CD4-positive, alpha-beta T cell treated with Interleukin-17A for 1 hour (primary cell): Measurements from ENCODE around the gene MEX3B.
"Not testable (repeated sequence)": the region's sequence is repeated elsewhere in the genome, so short reads cannot be mapped to it uniquely, and the experiment has no call there.

ENCODE experiments used
- DNase-seq: peaks from one replicate; pipeline ENCODE4 v3.0.0-alpha.2; 2020

The MEX3B gene

DNA sequence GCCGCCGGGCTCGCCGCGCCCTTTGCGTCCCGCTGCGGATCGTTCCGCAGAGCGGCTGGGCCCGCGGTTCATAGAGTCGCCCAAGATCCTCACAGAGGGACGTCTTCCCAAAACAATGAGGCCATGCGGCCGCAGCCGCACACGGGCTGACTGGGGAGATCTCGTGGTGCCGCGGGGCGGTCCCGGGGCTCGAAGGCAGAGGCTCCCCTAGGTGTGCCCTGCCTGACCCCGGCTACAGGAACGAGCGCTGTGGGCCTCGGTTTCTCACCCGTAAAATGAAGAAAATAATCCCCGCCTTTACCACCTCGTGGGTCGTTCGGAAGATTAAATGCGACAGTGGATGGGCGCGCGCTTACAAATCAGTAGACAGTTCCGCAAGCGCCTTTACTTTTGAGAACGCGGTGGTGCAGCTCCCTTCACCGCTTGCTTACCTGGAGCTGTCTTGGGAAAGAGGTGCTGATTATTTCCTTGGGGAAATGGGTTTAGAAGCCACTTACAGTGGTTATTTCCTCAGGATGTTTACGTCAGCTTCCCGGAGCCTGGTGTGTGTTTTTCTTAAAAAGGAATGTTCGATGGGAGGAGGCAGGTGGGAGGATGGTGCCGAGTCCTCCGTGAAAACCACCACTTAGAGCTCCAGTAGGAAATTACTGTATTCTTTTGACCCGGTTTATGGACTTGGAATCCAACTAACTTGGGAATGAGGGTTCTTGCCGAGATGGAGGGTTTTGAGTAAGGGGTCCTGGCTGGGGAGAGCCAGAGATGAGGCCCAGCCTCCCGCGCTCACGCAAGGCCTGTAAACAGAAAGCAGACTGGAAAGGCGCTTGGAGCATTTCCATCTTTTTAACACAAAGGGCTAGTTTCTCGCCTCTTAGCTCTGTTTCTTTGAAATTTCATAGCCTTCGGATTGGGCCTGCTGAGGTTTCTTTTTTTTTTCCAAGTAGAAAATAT, 1.9 kb upstream of the MEX3B start:
- peak; percentile 5 for DNase-seq

DNA sequence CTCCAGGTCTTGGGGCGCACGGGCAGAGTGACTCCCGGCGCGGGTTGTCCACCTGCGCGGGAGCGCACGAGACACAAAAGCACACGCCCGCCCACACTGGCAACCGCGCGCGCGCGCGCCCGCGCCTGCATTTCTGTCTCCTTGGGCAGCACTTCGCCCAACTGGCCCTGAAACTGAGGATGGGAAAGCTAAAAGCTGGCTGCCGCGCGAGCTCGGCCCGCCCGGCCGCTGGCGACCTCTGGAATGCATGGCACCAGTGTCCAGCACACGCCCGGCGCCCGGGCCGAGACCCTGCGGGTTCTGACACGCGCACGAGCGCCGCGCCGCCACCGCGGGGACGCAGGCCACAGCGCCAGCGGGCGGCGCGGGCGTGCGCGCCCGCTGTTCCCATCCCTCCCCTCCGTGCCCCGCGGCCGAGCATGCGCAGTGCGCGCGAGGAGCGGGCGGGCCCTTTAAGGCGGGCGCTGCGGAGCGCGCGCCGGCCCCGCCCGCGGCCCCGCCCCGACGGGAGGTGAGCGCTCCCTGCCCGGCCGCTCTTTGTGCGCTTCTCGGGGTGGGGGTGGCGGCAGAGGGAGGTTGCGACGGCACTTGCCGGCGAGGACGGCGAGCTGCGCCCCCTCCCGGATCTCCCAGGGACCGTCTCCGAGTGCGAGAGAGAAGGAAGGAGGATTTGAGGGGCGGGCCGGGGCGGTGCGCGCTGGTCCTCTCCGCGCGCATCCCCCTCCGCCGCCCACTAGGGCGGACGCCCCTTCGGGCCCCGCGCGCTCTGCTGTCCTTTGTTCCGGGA, 1.0 kb upstream of the MEX3B start:
- peak; percentile 88 for DNase-seq

DNA sequence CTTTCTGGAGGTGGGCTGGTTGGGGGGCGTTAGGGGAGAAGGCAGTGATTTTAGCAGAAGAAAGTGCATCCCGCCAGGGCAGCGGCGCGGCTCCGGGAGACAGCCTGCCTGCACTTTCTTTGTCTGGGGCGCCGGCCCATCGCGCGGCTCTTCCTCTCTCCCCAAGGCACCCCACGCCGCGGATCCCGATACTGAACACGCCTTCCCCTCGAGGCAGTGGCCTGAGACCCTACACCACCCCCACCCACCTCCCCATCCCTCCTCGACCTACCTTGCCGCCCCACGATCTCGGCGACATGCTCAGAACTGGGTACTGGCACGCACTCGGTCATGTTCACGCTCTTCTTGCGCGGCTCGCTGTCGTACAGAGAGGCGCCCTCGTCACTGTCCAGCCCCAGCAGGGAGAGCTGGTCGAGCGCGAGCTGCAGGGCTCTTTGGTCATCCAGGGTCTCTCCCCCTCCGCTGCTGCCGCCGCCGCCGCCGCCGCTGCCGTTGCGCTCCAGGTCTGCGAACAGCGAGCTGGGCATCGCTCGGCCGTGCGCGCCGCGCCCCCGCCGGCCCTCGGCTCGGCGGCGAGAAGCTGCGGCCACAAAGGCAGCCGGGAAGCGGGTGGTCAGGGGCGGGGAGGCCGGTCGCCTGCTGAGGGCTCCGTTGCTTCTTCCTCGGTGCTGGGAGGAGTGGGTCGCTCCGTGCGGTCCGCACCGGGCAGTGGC, 483 bp downstream of the MEX3B start:
- peak; percentile 7 for DNase-seq

DNA sequence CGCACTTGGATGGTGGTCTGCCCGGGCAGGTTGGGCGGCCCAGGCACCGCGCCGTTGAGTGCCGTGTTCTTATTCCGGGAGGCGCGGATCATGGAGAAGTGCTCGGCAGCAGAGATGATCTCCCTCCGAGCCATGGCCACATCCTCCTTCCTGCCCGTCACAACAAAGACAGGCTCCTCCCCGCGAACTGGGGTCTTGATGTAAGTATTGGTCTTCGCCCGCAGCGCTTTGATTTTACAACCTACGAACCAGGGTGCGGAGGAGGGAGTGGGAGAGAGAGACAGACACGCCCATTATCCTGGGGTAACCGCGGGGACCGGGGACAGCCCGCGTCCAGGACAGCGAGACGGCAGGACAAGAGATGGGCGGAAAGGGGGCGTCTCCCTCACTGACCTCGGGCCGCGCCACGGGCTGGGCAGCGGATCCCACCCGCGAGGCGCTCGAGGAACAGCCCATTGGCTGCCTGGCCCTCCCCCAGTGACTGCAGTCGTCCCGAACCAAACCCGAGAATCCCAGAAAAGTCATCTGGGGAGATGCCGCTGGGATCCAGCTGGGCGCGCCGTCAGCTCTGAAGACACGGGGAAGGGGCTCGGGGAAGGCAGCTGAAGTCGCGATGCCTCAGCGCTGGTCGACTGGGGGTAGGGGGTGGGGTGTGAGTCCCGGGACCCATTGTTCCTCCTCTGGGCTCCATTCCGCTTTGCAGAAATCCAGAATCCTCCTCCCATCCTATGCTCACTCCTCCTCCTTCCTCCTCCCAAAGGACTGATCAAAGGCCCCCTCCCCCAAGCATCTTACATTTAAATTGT, 1.2 kb downstream of the MEX3B start:
- DNase-seq = peak; percentile 36

DNA sequence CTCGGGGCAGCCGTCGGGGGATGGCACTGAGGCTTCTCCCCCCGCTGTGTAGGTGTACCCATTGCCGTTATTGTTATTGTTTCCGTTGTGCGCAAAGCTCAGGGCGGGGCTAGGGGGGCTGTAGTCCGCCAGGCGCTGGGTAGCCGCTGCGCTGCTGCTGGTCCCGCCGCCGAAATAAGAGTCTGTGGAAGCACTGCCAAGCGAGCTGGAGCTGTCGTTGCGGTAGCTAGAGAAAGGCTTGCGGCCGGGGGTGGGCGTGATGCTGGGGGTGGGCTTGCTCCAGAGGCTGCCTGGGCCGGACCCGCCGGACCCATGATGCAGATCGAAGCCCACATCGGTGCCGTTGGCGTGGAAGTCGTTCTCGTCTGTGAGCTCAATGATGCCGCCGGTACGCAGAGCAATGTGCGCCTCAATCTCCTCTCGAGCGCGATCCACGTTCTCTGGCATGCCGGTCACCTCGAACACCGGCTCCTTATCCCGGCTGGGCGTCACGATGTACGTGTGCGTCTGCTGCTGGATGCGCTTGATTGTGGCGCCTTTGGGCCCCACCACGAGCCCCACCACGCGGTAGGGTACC, 1.9 kb downstream of the MEX3B start:
- no peak for DNase-seq

DNA sequence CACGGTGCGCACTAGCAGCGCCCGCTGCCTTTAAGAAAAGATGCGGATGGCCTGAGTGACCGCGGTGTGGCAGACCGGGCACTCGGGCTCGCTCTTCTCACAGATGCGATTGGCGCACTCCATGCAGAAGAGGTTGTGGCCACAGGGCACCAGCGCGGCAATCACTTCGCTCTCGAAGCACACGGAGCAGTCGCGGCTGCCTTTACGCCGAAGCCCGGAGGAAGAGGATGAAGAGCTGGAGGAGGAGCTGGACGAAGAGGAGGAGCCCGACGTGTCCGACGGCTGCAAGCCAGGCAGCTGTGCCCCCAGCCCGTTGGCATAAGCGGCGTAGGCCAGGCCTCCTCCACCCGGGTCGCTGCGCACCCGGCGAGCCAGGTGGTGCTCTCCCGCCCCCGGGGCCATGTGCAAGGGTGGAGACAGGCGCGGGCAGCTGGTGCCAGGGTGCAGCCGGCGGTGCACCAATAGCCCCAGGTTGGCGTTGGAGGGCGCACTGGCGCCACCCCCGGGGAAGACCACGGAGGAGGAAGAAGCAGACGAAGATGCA, 2.6 kb downstream of the MEX3B start:
- no peak for DNase-seq

DNA sequence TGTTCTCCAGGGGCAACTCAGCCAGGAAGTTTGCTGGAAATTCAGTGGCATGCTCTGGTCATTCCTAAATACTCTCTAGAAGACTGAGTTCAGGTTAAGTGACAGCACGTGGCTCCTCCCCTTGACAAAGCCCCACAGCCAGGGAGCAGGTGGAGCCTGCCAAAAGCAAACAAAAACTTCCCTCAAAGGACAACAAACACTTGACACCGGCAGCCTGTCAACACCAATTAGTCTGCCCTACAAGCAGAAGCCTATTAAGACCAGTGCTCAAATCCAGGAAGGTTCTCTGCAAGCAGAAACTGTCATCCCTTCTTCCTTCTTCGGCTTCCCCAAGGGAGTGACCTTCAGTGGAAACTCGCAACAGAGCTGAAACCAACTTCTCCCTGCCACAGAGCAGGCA, 5.0 kb downstream of the MEX3B start:
- DNase-seq = no peak

DNA sequence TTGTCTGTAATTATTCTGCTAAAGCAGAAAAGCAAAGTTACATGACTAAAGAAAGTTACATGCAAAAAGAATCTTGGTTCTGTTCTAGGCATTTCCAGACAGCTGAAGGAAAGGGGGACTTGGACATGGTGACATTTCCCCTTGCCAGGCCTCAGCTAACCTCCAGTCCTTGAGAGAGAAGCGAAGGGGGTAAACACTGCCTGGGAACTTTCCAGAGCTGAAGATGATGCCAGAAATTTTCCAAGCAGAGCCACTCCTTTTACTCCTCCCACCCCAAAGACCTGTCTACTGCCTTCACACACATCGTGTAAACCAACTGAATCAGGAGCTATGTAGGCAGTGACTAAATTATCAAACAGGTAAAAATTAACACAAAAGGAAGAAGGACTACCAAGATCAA, 5.4 kb downstream of the MEX3B start:
- no peak for DNase-seq

DNA sequence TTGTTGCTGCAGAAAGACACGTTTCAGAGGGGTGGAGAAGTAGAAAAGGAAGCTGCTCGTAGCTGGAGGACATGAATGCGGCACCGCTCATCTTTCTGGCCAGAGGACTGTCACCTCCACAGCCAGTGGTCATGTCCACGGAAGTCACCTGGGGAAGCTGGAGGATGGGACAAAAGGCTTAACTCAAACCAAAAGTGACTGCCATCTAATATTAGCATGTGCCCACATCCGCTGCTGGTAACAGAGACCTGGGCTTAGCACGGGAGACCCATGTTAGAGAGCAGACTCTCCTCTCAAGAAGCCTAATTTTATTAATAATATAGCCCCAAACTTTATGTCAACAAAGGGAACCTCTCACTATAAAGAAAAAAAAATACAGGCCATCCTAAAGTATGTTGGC, 5.9 kb downstream of the MEX3B start:
- no peak for DNase-seq

DNA sequence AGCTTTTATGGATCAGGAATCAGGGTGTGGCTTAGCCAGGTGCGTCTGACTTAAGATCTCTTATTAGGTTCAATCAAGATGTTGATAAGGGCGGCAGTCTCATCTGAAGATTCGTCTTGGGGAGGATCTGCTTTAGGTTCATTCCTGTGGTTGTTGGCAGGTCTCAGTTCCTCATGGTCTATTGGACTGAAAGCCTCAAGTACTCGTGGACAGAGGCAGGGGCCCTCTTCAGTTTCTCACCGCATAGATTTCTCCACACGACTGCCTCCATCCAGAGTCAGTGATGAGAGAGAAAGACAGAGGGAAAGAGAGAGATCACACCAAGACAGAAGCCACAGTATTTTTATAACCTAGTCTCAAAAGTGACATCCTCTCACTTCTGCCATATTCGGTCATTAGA, 9.4 kb downstream of the MEX3B start:
- no peak for DNase-seq

DNA sequence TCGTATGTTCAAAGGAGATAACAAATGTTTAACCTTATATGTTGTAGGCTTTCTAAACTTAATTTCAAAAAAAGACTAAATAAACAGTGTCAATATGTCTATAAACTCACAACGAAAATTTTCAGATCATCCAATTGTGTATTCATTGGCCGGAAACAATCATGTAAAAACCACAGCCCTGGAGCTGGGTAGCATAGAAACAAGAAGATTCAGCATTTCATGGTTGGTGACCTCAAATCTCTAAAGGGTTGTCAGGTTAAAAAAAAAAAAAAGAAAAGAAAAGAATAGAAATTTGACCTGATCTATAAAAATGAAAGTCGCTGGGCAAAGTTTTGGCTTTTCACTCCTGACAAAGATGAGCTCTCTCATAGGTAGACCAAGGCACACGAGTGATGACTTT, 13.9 kb downstream of the MEX3B start:
- DNase-seq = no peak

DNA sequence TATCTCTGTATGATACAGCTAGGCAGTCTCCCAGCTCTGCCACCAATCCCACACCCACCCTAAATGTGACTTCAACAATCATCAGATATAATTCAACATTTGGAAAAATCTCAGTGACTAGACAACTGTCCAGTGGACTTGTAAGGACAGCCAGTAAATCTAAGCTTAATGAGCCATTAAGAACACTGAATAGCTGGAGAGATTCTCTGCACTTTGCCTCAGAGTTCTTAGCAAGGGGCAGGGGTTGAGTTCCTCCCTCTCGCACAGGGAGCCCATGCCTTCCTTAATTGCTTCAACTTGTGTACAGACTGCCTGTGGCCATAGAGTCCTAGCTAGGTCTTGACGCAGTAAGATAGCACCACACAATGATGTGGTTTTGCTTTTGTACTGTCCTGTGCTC, 15.6 kb downstream of the MEX3B start:
- DNase-seq = no peak

DNA sequence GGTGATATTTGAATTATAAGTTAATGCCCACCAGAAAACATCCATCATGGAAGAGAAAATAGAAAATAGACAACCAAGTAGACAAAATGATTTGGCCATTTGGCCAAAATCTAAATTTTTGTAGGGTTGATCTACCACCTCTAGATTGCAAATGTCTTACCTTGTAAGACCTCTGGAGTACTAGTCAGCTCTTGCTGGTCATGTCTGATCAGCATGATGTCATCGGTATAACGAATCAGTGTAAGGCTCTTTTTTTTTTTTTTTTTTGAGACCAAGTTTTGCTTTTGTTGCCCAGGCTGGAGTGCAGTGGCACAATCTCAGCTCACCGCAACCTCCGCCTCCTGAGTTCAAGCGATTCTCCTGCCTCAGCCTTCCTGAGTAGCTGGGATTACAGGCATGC, 17.7 kb downstream of the MEX3B start:
- DNase-seq = not testable (repeated sequence)

DNA sequence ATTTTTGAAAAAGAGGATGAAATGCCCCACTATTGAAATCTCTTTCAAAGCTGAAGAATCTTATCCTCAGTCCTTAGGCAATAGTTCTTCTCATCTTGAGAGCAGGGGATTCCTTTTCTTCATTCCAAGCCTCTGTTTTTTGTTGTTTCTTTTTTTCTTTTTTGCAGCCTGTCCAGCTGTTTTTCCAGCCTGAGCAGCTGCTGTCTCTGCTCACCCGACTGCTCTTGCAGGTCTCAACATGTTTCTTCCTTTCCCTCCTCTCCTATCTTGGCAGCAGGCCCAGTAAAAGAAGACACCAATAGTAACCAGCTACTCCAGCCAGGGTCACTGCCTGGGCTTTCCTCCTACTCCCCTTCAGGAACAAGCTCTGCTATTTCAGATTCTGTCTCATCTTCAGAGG, 23.8 kb downstream of the MEX3B start:
- DNase-seq = no peak

DNA sequence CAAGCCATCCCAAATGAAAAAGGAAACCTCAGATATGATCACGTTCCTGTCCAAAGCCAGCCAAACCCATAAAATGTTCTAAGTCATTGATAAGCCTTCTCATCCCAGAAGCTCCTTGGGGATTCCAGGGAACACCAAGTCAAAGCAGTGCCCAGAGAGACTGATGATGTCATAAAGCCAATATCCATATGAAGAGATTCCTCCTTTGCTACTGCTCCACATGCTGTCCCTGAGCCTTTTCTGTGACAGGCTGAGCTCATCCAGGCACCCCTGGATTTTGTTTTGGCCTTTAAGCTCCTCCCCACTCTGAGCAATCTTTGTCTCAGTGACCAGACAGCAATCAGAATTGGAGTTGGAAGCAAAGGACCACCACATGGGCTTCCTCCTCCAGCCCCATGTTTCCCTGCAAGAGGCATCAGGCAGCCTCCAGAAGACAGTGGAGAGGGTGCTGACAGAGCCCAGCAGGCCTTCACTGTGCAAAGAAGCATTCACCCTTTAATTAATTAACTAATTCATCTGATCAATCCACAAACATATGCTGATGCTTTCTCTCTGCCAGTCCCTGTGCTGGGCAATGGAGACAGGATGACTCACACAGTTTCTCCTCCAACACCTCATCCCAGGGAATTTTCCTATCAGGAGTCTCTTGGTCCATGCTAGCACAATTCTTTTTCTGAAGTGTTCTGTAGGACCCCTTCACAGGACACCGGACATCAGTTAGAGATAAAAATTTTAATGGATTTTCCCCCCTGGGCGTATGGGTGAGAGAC, 25.0 kb downstream of the MEX3B start:
- DNase-seq = no peak

DNA sequence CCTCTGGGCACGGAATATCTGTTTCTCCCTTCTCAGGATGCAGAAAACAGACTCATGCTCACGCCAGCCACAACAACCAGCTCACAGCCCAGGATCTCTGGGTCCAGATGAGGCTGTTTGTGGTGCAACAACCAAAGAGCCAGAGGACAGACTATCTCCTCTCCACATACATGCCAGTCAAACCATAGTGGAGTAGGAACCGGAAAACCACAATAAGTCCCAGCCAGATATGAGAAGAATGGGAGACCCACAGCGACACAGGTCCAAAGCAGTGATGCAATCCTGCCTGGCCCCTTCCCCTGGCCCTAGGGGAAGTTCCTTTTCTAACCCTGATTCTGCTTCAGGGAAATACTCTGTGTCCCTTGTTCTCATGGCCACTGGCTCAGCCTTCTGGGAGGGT, 27.6 kb downstream of the MEX3B start:
- no peak for DNase-seq

DNA sequence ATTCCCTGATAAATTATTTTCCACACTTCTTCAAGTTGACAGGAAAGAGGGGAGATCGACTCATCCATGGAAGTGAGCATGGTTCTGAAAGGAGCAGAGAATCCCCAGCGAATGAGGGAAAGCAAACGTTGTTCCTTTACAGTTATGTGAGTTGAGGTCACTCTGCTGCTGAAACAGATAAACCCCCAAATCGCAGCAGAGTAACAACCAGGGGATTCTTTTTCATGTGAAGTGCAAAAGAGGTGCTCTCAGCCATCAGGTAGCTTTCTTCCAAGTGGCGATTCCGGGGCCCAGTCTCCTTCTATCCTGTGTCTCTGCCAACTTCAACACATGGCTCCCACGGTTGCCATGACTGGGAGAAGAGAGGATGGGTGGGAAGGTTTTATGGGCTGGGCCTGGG, 28.2 kb downstream of the MEX3B start:
- DNase-seq = no peak

DNA sequence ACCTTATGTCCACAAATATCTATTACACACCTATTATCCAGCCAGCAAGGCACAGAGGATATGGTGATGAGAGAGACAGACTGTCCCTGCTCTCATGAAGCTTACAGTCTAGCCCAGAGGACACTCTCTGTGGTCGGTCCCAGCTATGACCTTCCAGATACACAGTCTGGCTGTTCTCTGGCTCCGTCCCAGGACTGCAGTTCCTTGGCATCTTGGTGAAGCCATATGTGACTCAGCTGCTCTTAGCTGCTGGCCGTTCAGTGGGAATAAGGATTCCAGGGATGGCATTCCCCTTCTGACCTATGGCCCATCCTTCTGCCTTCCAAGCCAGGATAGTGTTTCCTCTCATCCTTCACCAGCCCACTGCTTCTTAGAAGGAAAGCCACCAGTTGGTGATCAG, 30.8 kb downstream of the MEX3B start:
- DNase-seq = no peak

DNA sequence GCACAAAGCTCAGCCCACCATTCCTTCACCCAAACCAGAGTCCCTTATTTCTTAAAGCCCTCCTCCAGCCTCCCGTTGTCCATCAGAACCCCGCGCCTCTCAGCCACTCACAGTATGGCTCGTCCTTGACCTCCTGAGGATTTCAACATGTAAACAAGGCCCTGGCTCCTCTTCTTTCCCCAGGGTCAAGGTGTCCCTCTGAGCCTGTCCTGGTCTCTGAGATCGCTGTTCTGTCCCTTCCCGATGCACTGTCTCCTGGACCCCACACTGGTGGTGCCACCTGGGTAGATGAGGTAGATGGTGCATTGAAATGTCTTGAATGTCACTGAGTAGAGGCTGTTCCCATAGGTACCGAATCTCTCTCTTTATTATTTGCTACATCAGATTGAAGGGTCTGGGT, 32.9 kb downstream of the MEX3B start:
- DNase-seq = no peak

DNA sequence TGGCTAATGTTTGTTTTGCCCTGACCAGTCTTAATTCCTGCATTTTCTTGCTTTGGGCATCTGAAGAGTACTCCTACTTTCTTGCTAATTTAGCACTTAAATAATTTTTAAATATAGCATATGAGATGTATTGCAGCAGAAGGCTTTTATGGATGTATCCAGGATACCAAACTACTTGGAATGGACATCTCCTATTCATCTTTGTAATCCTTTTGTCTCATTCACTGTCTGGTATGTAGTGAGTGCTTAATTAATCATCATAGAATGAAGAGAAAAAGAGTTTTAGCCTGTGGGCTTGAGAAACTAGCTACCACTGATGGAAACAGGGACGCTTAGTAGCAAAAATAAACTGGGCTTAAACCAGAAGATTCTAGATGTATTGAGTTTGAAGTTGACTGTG, 40.6 kb downstream of the MEX3B start:
- no peak for DNase-seq

DNA sequence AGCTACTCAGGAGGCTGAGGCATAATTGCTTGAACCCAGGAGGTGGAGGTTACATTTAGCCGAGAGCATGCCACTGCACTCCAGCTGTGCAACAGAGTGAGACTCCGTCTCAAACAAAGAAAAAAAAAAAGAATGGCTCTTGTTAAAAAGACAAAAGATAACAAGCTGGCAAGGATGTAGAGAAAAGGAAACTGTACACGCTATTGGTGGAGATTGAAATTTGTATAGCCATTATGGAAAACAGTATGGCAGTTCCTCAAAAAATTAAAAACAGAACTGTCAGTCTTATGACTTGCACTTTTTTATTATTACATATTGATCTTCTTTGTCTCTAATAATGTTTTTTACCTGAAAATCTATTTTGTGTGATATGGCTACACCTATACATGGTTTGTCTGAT, 41.9 kb downstream of the MEX3B start:
- no peak for DNase-seq
